HG03175 (cell line): ENCODE measurements around the gene LAMTOR3.
"Not testable (repeated sequence)": the region's sequence is repeated elsewhere in the genome, so short reads cannot be mapped to it uniquely, and the experiment has no call there.

Source experiments
- ATAC-seq: cut with Tn5 transposase; IDR thresholded peaks from one replicate; pipeline ENCODE4 v1.9.1; 2021; ENCODE audit warnings: mild to moderate bottlenecking, moderate library complexity; ENCODE audit not compliant: unreplicated experiment

The LAMTOR3 gene

DNA sequence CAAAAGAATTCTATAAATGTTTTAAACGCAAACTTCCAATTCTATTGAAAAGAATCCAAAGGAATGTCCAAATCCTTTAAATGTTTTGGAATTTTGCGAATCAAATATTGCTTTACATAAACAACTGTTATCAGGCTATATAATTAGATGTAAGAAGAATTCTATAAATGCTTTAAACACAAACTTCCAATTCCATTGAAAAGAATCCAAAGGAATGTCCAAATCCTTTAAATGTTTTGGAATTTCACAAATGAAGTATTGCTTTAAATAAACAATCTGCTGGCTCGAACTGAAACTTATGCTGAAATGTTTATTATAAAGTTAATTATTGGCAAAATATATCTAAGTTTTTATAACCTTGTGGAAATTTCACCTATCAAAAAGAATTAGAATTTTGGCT lies 61.5 kb downstream of the LAMTOR3 start:
- ATAC-seq, result no peak

DNA sequence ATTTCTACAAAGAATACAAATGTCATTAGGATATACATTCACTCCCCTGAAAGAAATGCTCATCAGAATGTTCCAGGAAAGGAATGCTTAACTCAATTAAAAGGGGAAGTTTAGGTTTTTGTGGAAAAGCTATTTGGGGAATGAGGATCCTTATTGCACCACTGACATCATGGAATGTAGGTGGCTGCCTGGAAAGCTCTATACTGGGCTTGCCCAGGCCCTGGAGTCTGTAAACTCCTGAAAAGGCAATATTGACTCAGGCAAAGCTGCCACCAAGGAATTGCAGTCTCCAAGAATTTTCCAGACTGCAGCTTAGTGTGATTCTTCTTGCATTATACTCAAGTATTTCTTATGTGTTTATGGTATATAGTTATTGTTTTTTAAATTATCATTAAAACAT lies 61.9 kb downstream of the LAMTOR3 start:
- ATAC-seq, result no peak

GRCh38 chr4:99830051-99830450 lies 64.2 kb downstream of the LAMTOR3 start:
- not testable (repeated sequence) for ATAC-seq

GRCh38 chr4:99828477-99828876 lies 65.8 kb downstream of the LAMTOR3 start:
- no peak for ATAC-seq
